HG02938 (cell line): Measurements from ENCODE around the gene BUB1B.

ENCODE experiments used
- ATAC-seq: cut with Tn5 transposase; IDR thresholded peaks from one replicate; pipeline ENCODE4 v1.9.1; 2021; ENCODE audit warnings: mild to moderate bottlenecking, moderate library complexity; ENCODE audit not compliant: unreplicated experiment

BUB1B gene

DNA sequence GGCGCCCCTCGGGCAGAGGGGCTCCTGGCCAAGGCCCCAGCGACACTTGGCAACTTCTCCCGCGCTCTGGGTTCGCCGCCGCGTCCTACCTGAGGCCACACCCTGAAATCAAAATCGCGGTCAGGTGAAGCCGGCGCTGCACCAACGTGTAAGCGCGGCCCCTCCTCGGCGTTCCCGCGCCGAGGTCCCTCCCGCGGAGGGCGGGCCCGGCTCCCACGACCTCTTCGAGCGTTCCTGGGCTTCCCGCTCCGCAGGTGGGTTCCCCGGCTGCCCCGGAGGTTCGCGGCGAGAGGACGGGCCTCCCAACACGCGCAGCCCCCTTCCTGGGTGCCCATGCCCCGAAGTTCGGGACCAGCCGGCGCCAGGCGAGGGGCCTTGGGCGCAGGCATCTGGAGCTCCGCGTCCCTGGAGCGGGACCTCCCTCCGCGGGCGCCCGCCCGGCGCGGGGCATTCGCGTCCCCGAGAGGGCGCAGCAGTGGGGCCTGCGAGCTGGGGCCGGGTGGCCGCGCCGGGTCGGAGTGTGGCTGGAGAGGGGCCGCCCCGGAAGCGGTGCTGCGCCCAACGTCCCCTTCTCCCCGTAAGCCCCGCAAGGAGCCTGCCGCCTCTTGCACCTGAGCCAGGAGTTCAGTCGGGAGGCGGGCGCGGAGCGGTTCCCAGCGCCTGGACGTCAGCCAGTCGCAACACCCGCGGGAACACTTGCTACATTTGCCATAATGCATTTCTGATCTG lies 91.7 kb downstream of the BUB1B start:
- no peak for ATAC-seq

DNA sequence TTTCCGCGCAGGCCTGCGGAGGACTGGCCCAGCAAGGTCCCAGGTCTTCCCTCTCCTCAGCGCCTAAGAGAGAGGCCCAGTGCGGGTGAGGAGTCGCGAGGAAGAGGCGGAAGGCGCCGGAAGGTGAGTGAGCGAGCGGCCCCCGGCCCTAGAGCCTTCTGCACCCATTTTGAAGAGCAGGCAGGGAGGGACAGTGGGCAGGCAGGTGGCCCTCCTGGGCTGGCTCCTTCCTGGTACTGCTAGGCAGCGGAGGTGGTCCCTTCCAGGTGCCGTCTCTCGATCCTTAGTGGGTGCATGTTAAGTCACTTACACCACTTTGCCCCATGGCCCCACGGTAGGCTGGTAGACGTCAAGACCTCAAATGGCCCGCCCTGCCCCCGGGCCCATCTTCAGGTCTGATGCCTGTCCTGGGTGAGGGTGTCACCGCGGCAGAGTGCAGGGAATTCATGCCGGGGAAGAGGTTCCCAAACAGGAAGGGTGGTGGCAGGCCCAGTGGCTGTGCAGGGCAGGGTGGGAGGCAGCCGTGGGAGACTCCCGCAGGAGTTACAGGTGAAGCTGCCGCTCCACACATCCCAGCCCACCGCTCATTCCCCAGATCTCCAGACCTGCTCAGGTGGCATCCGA lies 92.4 kb downstream of the BUB1B start:
- ATAC-seq, result no peak

DNA sequence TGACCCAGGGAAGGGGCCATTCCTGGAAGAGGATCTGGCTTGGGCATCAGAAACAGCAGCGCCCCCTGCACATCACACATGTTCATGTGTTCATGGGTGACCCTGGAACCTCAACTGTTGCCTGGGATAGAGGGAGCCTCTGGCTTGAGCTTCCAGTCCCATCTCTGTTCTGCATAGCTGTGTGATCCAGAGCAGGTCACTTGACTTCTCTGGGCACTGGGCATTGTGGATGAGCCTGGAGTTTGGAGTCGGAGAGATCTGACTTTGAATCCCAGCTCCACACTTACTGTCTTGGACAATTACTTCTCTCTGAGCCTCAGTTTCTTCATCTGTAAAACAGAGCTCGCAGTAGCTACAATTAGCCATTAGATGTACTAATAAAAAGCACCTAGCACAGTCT lies 93.6 kb downstream of the BUB1B start:
- no peak for ATAC-seq

DNA sequence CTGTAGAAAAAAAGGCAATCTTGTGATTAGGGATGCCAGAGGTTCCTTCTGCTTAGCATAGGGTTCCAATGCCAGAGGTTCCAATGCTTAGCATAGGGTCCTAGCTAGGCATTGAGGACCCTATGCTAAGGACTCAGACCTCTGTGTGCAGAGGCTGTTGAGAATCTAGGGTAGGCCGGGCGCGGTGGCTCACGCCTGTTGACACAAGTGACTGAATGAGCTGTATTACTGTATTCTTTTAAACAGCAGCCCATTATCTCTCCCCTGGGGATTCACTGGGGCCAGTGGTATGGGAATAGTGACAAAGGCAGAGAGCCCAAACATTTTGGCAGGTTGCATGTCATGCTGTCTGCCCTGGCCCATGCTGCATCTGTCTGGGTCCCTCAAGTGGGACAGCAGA lies 94.2 kb downstream of the BUB1B start:
- no peak for ATAC-seq

DNA sequence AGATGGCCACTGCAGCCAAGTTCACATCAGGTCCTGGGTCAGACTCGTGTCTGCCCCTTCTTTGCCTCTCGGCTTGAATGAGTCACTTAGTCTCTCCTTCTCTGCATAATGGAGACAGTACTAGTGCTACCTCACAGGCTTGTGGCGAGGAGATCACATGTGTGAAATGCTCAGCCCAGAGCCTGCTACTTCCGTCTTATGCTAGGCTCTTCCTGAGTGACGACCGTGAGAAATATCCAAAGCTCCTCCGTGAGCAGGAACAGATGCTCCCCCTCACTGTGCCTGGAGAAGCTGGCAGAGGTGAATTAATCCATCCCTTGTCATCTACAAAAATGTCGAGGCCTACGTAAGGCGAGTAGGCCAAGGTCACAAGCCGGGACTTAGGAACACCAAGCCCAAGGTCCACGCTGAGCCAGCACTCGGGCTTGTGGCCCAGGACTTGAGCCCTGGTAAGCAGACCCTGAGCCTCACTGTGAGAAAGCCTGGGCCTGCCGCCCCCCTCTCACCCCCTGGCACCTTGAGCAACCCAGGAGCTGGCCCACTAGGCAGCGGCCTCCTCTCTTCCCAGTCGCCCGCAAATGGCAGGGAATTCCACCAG lies 95.9 kb downstream of the BUB1B start:
- no peak for ATAC-seq

DNA sequence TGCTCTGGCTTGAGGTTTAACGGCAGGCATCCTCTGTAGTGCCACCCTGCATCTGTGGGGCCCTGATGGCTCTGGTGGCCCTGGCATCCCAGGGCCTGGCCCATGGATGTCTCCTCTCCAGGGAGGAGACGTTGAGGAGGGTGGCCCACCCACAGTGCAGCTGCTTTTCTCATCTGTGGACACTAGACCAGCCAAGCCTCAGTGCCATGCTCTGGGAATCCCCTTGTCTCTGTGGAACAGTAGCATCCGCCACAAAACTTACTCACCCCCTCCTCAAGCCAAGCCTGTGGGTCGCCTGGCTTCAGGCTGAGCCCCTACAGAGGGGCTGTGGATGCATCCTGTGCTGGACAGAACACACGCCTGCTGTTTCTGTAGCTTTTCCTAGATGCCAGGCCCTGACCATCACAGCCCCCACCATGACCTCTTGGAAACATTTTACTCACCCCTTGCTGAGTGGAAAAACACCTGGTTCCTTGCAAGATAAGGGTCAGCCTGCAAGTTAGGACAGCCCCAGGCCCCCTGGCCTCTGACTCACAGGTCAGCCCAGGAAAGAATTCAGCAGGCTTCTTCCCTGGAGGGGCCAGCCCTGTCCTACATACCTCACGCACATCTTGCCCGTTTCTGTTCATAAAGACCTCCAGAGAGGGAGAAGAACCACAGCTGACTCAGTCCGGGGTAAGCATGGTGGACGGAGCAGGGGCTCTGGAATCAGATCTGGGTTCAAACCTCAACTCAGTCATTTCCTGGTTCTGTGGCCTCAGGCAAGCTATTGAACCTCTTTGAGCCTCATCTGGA lies 97.0 kb downstream of the BUB1B start:
- no peak for ATAC-seq

DNA sequence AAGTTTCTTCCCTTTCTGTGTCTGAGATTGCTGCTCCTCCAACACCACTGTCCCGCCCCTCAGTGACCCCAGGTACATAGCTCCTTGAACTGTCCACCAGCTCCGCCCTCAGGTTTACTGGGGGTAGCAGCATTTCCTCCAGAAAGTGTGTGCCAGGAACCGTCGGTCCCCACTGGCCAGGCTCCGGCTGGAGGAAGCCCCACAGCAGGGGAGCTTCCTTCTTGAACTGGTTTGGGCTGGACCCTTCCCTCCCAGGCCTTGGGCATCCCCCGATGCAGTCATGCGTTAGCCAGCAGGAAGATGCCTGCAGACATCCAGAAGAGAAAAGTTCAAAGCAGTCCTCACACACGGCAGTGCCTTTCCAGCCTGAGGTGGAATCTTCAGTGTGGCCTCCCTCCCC lies 97.7 kb downstream of the BUB1B start:
- ATAC-seq, result no peak

DNA sequence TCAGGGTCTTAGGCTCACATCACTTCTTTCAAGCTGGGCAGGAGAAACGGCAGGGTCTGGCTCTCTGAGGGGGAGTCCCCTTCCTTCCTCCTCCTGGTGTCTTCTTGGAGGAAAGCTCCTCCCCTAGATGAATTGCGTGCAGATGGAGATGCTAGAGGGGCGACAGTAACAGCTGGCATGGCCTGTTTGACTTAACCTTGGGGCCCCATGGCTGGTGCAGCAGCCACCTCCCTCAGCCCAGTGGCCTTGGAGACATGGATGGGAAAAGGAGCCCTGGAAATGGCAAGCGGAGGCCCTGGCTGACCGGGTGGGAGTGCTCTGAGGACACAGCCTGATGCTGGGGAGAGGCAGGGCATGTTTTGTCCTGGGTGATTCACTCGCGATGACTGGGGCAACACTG lies 98.2 kb downstream of the BUB1B start:
- ATAC-seq, result no peak

DNA sequence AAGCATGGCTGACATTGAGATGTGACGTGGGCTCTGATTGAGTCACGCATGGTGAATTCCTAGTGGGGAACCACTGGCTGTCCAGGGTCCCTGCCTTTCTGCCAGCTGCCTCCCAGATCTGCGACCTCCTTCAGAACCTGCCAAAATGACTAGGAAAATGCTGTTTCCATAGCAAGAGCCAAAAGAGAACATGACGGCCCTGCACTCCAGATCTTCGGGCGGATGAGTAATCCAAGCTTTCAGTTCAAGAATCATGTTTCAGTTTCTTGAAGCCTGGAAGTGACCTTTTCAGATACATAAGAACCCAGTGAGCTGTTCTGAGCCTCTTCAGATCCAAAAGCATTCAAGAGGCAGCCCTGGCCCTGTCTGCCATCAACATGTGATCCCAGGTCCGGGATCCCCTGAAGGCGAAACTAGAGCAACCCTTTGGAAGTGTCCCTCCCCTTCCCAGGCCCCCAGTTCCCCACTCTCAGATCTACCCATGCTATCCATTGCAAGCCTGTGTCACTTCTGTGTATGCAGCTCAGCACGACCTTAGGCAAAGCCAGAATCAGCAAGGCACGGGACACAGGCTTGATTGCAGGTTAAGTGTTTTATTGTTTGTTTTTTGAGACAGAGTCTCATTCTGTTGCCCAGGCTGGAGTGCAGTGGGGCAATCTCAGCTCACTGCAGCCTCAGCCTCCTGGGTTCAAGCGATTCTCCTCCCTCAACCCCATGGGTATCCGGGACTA lies 102.3 kb downstream of the BUB1B start:
- no peak for ATAC-seq

DNA sequence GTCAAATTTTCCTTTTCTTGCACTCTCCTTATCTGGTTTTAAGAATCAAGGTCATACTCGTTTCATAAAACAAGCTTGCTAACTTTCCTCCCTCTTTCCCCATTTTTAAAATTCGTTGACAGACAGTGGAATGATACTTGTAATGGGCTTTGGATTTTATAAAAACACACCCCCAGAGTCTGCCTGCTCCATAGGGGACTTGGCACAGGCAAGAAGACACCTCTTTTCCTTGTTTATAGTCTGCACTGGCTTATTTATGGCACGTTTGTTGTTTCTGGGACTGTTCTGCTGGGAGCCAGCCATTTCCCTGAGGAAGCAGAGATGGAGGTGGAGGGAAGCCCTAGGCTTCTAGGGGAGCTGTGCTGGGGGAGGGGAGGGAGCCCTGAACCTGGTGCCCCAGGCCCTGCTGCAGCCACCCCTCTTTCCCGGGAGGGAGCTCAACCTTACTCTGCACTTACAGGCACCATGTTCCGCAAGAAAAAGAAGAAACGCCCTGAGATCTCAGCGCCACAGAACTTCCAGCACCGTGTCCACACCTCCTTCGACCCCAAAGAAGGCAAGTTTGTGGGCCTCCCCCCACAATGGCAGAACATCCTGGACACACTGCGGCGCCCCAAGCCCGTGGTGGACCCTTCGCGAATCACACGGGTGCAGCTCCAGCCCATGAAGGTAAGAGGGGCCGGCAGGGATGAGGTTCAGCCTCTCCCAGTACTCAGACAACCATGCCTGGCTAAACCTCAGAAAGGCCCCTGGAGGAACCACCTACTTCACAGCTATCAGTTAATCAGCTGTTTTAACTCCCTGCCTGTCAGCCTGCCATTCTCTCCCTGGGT lies 103.7 kb downstream of the BUB1B start:
- no peak for ATAC-seq

DNA sequence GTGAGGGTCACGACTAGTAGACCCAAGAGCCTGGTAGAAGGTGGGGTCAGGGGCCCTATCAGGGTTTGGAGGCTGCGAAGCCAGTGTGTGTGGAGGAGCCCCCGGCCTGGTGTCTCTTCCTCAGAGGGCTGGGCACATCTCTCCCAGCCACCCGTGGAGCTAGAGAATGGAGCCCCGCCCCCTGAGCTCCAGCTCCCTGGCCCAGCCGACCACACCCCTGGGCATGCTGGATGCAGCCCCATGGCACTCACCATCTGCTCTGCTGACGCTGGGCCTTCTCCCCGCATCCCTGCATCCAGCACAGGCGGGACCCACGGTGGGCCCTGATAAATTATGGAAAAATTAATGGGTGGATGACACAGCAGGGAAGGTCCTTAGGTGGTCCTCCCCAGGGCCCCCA lies 104.5 kb downstream of the BUB1B start:
- ATAC-seq, result no peak

DNA sequence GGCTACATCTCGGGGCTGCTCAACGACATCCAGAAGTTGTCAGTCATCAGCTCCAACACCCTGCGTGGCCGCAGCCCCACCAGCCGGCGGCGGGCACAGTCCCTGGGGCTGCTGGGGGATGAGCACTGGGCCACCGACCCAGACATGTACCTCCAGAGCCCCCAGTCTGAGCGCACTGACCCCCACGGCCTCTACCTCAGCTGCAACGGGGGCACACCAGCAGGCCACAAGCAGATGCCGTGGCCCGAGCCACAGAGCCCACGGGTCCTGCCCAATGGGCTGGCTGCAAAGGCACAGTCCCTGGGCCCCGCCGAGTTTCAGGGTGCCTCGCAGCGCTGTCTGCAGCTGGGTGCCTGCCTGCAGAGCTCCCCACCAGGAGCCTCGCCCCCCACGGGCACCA lies 105.0 kb downstream of the BUB1B start:
- ATAC-seq, result no peak

DNA sequence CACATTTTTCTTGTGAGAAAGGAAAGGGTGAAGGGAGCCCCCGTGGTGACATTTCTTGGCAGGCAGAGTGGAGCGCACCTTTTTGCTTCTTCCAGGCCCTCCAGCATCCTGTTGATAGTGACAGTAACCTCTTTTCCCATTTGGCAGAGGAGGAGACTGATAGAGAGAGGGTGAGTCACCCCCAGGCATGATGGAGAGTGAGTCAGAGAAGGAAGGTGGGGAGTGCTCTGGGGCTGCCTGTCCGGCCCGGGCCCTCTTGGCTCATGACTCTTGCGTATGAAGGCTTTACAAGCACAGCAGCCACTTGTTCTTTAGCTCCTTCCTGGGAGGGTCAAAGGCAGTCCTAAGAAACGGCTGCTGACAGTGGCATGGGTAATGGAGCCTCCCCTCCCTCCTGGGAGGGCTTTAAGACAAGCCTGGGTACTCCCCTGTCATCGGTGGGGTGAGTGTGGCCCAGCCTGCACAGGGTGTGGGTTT lies 106.0 kb downstream of the BUB1B start:
- ATAC-seq, result no peak

DNA sequence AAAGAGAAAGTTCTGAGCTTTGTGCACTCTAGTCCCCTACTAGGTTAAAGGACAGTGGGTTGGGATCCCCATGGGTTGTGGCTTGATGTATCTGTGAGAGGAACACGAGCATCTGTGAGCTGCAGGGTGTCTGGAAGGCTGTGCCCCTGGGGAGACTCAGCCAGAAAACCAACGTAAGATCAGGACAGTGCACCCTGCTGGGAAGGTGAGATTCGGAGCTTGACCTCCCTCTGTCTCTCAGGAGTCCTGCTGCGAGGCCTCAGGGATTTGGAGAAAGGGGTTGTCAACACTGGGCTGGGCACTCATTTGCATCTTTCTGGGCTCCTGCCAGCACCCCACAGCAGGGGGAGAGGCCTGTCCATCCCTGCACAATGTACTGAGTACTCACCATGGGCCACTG lies 106.8 kb downstream of the BUB1B start:
- no peak for ATAC-seq

DNA sequence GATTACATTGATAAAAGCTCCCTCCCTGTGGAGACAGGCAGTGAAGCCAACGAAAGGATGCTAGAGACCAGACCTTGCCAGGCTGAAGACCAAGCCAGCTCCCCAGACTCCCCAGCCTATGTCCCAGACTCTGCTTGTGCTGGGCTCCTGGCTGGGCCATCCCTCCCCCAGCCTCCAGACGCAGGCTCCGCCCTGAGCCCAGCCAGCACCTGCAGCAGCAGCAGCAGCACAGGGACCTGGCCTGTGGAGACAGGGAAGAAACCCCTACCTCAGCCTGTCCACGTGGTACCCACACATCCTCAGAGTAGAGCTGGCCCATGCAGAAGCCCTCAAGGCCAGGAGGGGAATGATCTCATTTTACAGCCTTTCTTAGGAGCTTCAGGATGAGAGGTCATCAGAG lies 108.7 kb downstream of the BUB1B start:
- ATAC-seq, result no peak

DNA sequence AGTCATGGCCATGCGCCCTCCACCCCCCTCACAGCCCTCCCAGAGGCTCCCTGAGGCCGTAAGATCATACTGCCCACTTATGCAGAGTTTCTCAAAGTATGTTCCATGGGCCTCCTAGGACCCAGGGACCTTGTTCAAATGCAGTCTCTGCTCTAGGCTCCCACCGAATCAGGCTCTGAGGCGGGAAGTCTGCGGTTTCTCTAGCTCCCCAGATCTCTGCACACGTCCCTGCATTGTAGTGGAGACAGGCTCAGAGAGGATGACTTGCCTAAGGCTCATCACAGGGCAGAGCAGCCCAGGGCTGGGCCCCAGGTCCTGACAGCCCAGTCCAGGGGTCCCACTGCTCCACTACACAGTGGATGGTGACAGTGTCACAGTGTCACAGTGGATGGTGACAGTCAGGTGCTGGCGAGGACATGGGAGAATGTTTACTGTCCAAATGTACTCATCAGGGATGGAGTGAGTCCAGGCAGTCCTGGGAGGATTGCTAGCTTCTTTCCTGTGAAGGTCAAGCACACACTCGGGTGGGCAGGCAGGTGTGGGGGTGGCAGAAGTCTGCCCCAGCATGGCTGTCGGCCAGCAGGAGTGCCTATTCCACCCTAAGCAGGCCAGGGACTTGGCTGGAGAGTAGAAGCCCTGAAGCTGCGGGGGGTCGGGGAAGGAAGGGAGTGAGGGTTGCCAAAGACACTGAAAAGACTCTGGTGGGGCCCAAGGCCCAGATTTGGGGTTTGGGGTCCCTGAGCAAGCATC lies 109.6 kb downstream of the BUB1B start:
- no peak for ATAC-seq
